ENCODE results near the gene MYRIP.

Gene MYRIP

DNA sequence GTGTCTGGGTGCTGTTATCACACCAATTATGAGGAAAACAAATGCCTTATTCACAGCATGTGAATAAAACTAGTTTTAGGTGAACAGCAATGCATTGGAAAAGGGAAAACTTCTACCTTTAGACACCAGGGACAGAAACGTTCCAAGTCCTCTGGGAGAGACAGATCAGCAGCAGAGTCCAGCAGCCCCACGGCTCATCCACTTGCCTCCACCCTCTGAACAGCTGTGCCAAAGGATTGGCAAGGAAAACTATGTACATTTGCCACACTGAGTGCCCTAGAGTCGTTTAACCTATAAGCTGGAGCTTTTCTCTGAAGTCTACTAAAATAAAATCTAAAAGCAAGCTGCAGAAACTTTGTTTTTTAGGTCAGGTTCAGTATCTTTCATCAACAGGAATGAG, 392.4 kb downstream of the MYRIP start:
- Histone ChIP-seq H3K36me3 (ENCODE audit: control insufficient read depth in 1 of 2, insufficient read depth in 2 of 2, low read length in 2 of 2) (no peaks in the 10 kb centered on the region), H3K9ac (ENCODE audit: low read depth in 1 of 2, low read length in 2 of 2) (no peak overlapping the region), H3K27me3 (ENCODE audit: control insufficient read depth in 1 of 2, insufficient read depth in 2 of 2, low read length in 2 of 2) (no peaks in the 10 kb centered on the region), H3K9me3 (ENCODE audit: control insufficient read depth in 1 of 2, low read length in 2 of 2) (no peaks in the 10 kb centered on the region), H3K4me1 (ENCODE audit: control insufficient read depth in 1 of 2, insufficient read depth in 2 of 2, low read length in 2 of 2) (no peaks in the 10 kb centered on the region), H3K4me3 (ENCODE audit: low read depth in 1 of 2, low read length in 2 of 2) (no peak overlapping the region), H3K27ac (ENCODE audit: low read depth, low read length) (no peak overlapping the region)

GRCh38 chr3:40206522-40206921, 397.1 kb downstream of the MYRIP start:
- H3K4me3 ChIP-seq (ENCODE audit: low read depth in 1 of 2, low read length in 2 of 2): no peak overlapping the region
- H3K27ac ChIP-seq (ENCODE audit: low read depth, low read length): no peak overlapping the region
- H3K36me3 ChIP-seq (ENCODE audit: control insufficient read depth in 1 of 2, insufficient read depth in 2 of 2, low read length in 2 of 2): no peaks in the 10 kb centered on the region
- H3K4me1 ChIP-seq (ENCODE audit: control insufficient read depth in 1 of 2, insufficient read depth in 2 of 2, low read length in 2 of 2): no peaks in the 10 kb centered on the region
- H3K9ac ChIP-seq (ENCODE audit: low read depth in 1 of 2, low read length in 2 of 2): no peak overlapping the region
- no peaks in the 10 kb centered on the region for H3K27me3 ChIP-seq (ENCODE audit: control insufficient read depth in 1 of 2, insufficient read depth in 2 of 2, low read length in 2 of 2)
- H3K9me3 ChIP-seq (ENCODE audit: control insufficient read depth in 1 of 2, low read length in 2 of 2): no peaks in the 10 kb centered on the region

GRCh38 chr3:40207796-40208195, 398.4 kb downstream of the MYRIP start:
- H3K36me3 ChIP-seq (ENCODE audit: control insufficient read depth in 1 of 2, insufficient read depth in 2 of 2, low read length in 2 of 2): no peaks in the 10 kb centered on the region
- no peak overlapping the region for H3K27ac ChIP-seq (ENCODE audit: low read depth, low read length)
- no peaks in the 10 kb centered on the region for H3K4me1 ChIP-seq (ENCODE audit: control insufficient read depth in 1 of 2, insufficient read depth in 2 of 2, low read length in 2 of 2)
- H3K9ac ChIP-seq (ENCODE audit: low read depth in 1 of 2, low read length in 2 of 2): no peak overlapping the region
- no peaks in the 10 kb centered on the region for H3K27me3 ChIP-seq (ENCODE audit: control insufficient read depth in 1 of 2, insufficient read depth in 2 of 2, low read length in 2 of 2)
- no peaks in the 10 kb centered on the region for H3K9me3 ChIP-seq (ENCODE audit: control insufficient read depth in 1 of 2, low read length in 2 of 2)
- H3K4me3 ChIP-seq (ENCODE audit: low read depth in 1 of 2, low read length in 2 of 2): no peak overlapping the region

- H3K4me1 ChIP-seq (ENCODE audit: control insufficient read depth in 1 of 2, insufficient read depth in 2 of 2, low read length in 2 of 2): no peaks in the 10 kb centered on the region
- no peaks in the 10 kb centered on the region for H3K27me3 ChIP-seq (ENCODE audit: control insufficient read depth in 1 of 2, insufficient read depth in 2 of 2, low read length in 2 of 2)
- H3K36me3 ChIP-seq (ENCODE audit: control insufficient read depth in 1 of 2, insufficient read depth in 2 of 2, low read length in 2 of 2): no peaks in the 10 kb centered on the region
- H3K27ac ChIP-seq (ENCODE audit: low read depth, low read length): no peak overlapping the region
- H3K9me3 ChIP-seq (ENCODE audit: control insufficient read depth in 1 of 2, low read length in 2 of 2): no peaks in the 10 kb centered on the region
- H3K9ac ChIP-seq (ENCODE audit: low read depth in 1 of 2, low read length in 2 of 2): no peak overlapping the region
- H3K4me3 ChIP-seq (ENCODE audit: low read depth in 1 of 2, low read length in 2 of 2): no peak overlapping the region
Observed at GRCh38 chr3:40208251-40208650, 398.8 kb downstream of the MYRIP start.

- Histone ChIP-seq H3K27ac (ENCODE audit: low read depth, low read length) (no peak overlapping the region), H3K4me3 (ENCODE audit: low read depth in 1 of 2, low read length in 2 of 2) (no peak overlapping the region), H3K36me3 (ENCODE audit: control insufficient read depth in 1 of 2, insufficient read depth in 2 of 2, low read length in 2 of 2) (no peaks in the 10 kb centered on the region), H3K9ac (ENCODE audit: low read depth in 1 of 2, low read length in 2 of 2) (no peak overlapping the region), H3K27me3 (ENCODE audit: control insufficient read depth in 1 of 2, insufficient read depth in 2 of 2, low read length in 2 of 2) (no peaks in the 10 kb centered on the region), H3K9me3 (ENCODE audit: control insufficient read depth in 1 of 2, low read length in 2 of 2) (no peaks in the 10 kb centered on the region), H3K4me1 (ENCODE audit: control insufficient read depth in 1 of 2, insufficient read depth in 2 of 2, low read length in 2 of 2) (no peaks in the 10 kb centered on the region)
Observed at GRCh38 chr3:40211579-40211978, 402.2 kb downstream of the MYRIP start.

- H3K36me3 ChIP-seq (ENCODE audit: control insufficient read depth in 1 of 2, insufficient read depth in 2 of 2, low read length in 2 of 2): no peaks in the 10 kb centered on the region
- H3K27ac ChIP-seq (ENCODE audit: low read depth, low read length): no peak overlapping the region
- H3K9me3 ChIP-seq (ENCODE audit: control insufficient read depth in 1 of 2, low read length in 2 of 2): no peaks in the 10 kb centered on the region
- H3K27me3 ChIP-seq (ENCODE audit: control insufficient read depth in 1 of 2, insufficient read depth in 2 of 2, low read length in 2 of 2): no peaks in the 10 kb centered on the region
- no peak overlapping the region for H3K9ac ChIP-seq (ENCODE audit: low read depth in 1 of 2, low read length in 2 of 2)
- no peak overlapping the region for H3K4me3 ChIP-seq (ENCODE audit: low read depth in 1 of 2, low read length in 2 of 2)
- no peaks in the 10 kb centered on the region for H3K4me1 ChIP-seq (ENCODE audit: control insufficient read depth in 1 of 2, insufficient read depth in 2 of 2, low read length in 2 of 2)
Observed at GRCh38 chr3:40213556-40213955, 404.1 kb downstream of the MYRIP start.

DNA sequence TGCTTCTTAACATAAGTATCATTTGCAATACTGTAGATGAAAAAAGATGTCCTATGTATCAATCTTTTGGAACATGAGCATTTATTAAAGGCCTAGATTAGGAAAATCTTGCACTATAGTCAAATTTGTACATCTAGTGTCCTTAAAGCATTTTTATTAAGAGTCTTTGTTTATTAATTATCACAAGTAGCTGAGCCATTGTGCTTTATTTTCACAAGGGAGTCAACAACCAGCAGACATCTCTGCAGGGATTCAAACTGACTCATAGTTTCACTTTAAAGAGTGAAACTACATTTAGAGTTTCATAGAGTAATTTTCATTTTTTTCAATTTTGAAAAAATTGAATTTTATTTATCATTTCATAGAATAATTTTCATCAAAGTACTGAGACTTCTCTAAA, 405.6 kb downstream of the MYRIP start:
- Histone ChIP-seq H3K4me3 (ENCODE audit: low read depth in 1 of 2, low read length in 2 of 2) (no peak overlapping the region), H3K4me1 (ENCODE audit: control insufficient read depth in 1 of 2, insufficient read depth in 2 of 2, low read length in 2 of 2) (no peaks in the 10 kb centered on the region), H3K27me3 (ENCODE audit: control insufficient read depth in 1 of 2, insufficient read depth in 2 of 2, low read length in 2 of 2) (no peaks in the 10 kb centered on the region), H3K9me3 (ENCODE audit: control insufficient read depth in 1 of 2, low read length in 2 of 2) (no peaks in the 10 kb centered on the region), H3K9ac (ENCODE audit: low read depth in 1 of 2, low read length in 2 of 2) (no peak overlapping the region), H3K36me3 (ENCODE audit: control insufficient read depth in 1 of 2, insufficient read depth in 2 of 2, low read length in 2 of 2) (no peaks in the 10 kb centered on the region), H3K27ac (ENCODE audit: low read depth, low read length) (no peak overlapping the region)

DNA sequence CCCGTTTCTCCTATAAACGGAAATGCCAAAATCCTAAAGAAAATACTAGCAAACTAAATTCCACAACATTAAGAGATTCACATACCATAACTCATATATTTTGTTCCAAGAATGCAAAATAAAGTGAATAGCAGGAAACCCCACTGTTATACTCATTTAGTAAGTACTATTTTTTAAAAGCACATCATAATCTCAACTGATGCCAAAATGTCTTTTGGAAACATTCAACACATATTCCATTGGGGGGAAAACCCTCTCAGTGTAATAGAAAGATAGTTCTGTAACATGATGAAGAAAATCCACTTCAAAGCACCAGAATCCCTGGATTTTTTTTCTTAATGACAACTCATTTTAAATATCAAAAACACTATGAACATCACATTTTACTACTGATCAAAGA, 407.1 kb downstream of the MYRIP start:
- no peak overlapping the region for H3K4me3 ChIP-seq (ENCODE audit: low read depth in 1 of 2, low read length in 2 of 2)
- no peaks in the 10 kb centered on the region for H3K4me1 ChIP-seq (ENCODE audit: control insufficient read depth in 1 of 2, insufficient read depth in 2 of 2, low read length in 2 of 2)
- no peaks in the 10 kb centered on the region for H3K9me3 ChIP-seq (ENCODE audit: control insufficient read depth in 1 of 2, low read length in 2 of 2)
- no peak overlapping the region for H3K27ac ChIP-seq (ENCODE audit: low read depth, low read length)
- no peaks in the 10 kb centered on the region for H3K27me3 ChIP-seq (ENCODE audit: control insufficient read depth in 1 of 2, insufficient read depth in 2 of 2, low read length in 2 of 2)
- no peaks in the 10 kb centered on the region for H3K36me3 ChIP-seq (ENCODE audit: control insufficient read depth in 1 of 2, insufficient read depth in 2 of 2, low read length in 2 of 2)
- no peak overlapping the region for H3K9ac ChIP-seq (ENCODE audit: low read depth in 1 of 2, low read length in 2 of 2)

DNA sequence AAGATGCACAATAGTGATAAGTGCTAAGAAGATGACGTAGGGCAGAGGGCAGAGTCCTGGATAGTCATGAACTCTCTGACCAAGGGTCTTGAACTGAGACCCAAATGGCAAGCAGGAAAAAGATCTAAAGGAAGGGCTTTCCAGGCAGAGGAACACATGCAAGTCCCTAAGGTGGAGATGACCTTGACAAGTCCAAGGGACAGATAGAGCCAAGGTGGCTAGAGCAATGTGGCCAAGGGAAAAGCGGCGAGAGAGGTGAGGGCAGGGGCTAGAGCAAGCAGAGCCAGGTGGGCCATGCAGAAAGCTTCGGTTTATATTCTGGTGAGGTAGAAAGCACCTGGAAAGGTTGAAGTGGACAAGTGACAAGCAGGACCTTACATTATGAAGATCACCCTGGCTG, 414.4 kb downstream of the MYRIP start:
- no peaks in the 10 kb centered on the region for H3K9me3 ChIP-seq (ENCODE audit: control insufficient read depth in 1 of 2, low read length in 2 of 2)
- no peak overlapping the region for H3K4me3 ChIP-seq (ENCODE audit: low read depth in 1 of 2, low read length in 2 of 2)
- H3K9ac ChIP-seq (ENCODE audit: low read depth in 1 of 2, low read length in 2 of 2): no peak overlapping the region
- no peaks in the 10 kb centered on the region for H3K4me1 ChIP-seq (ENCODE audit: control insufficient read depth in 1 of 2, insufficient read depth in 2 of 2, low read length in 2 of 2)
- no peaks in the 10 kb centered on the region for H3K27me3 ChIP-seq (ENCODE audit: control insufficient read depth in 1 of 2, insufficient read depth in 2 of 2, low read length in 2 of 2)
- no peak overlapping the region for H3K27ac ChIP-seq (ENCODE audit: low read depth, low read length)
- H3K36me3 ChIP-seq (ENCODE audit: control insufficient read depth in 1 of 2, insufficient read depth in 2 of 2, low read length in 2 of 2): no peaks in the 10 kb centered on the region

DNA sequence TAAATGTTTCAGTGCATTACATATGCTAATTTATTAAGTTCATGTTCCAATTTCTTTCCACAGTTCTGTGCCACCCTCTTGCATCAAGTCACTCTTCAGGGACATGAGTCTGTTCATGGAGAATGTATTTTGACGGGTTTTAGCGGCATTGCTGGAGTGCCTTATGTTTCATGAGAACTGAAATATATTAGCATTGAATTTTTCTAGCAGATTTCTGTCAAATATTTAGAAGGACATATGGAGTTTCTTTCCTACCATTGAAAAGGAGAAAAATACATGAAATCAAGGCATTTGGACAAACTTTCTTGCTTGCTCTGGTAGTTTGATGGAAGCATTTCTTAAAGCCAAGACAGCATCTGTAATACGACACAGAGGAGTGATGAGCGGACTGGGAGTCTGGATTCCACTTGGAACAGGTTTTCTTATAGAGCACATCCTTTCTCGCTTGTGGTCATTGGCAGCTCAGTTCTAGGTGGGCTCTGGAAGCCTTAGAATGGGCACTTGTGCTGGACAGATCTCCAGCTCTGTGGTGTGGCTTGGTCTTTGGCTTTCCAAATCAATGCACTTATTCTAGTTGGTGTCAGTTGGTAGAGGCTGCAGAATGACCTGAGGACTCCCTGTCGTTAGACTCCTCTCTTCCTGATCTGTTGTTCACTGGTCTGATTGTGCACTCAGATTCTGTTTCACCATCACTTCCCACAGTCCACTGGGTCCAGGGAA, 415.5 kb downstream of the MYRIP start:
- no peak overlapping the region for H3K4me3 ChIP-seq (ENCODE audit: low read depth in 1 of 2, low read length in 2 of 2)
- no peaks in the 10 kb centered on the region for H3K36me3 ChIP-seq (ENCODE audit: control insufficient read depth in 1 of 2, insufficient read depth in 2 of 2, low read length in 2 of 2)
- H3K27me3 ChIP-seq (ENCODE audit: control insufficient read depth in 1 of 2, insufficient read depth in 2 of 2, low read length in 2 of 2): no peaks in the 10 kb centered on the region
- H3K9ac ChIP-seq (ENCODE audit: low read depth in 1 of 2, low read length in 2 of 2): no peak overlapping the region
- H3K27ac ChIP-seq (ENCODE audit: low read depth, low read length): no peak overlapping the region
- H3K9me3 ChIP-seq (ENCODE audit: control insufficient read depth in 1 of 2, low read length in 2 of 2): no peaks in the 10 kb centered on the region
- H3K4me1 ChIP-seq (ENCODE audit: control insufficient read depth in 1 of 2, insufficient read depth in 2 of 2, low read length in 2 of 2): peaks cover 0 to under 1% of the 10 kb centered on the region in 2 donors

- no peaks in the 10 kb centered on the region for H3K9me3 ChIP-seq (ENCODE audit: control insufficient read depth in 1 of 2, low read length in 2 of 2)
- H3K4me3 ChIP-seq (ENCODE audit: low read depth in 1 of 2, low read length in 2 of 2): no peak overlapping the region
- no peak overlapping the region for H3K27ac ChIP-seq (ENCODE audit: low read depth, low read length)
- no peak overlapping the region for H3K9ac ChIP-seq (ENCODE audit: low read depth in 1 of 2, low read length in 2 of 2)
- H3K27me3 ChIP-seq (ENCODE audit: control insufficient read depth in 1 of 2, insufficient read depth in 2 of 2, low read length in 2 of 2): no peaks in the 10 kb centered on the region
- H3K4me1 ChIP-seq (ENCODE audit: control insufficient read depth in 1 of 2, insufficient read depth in 2 of 2, low read length in 2 of 2): peaks cover 5 to 7% of the 10 kb centered on the region in 2 donors
- H3K36me3 ChIP-seq (ENCODE audit: control insufficient read depth in 1 of 2, insufficient read depth in 2 of 2, low read length in 2 of 2): no peaks in the 10 kb centered on the region
Observed at GRCh38 chr3:40226636-40227035, 417.2 kb downstream of the MYRIP start.

Measured in duodenal mucosa (tissue), 2 donors.